ENCODE results near the gene ZNF814.
A peak's percentile ranks its signal among the peaks of the same experiment; 100 is the strongest.
"Not testable (repeated sequence)": the region's sequence is repeated elsewhere in the genome, so short reads cannot be mapped to it uniquely, and the experiment has no call there.

Gene ZNF814

GRCh38 chr19:57867868-57868492 is 20.9 kb downstream of the ZNF814 start:
- no peaks in the 10 kb centered on the region for H3K27me3 ChIP-seq (replicated peaks)
- peaks cover 46% of the 10 kb centered on the region for H3K36me3 ChIP-seq (replicated peaks)
- no peak for DNase-seq
- in situ Hi-C loops (cut with HindIII; ENCODE audit: low pct_ligation_motif_present, low sequenced_read_pairs) = no loop called here
- H3K4me3 ChIP-seq (ENCODE audit: low read depth, low read length) = no peak overlapping the region
- TF ChIP-seq, protein P1, sequence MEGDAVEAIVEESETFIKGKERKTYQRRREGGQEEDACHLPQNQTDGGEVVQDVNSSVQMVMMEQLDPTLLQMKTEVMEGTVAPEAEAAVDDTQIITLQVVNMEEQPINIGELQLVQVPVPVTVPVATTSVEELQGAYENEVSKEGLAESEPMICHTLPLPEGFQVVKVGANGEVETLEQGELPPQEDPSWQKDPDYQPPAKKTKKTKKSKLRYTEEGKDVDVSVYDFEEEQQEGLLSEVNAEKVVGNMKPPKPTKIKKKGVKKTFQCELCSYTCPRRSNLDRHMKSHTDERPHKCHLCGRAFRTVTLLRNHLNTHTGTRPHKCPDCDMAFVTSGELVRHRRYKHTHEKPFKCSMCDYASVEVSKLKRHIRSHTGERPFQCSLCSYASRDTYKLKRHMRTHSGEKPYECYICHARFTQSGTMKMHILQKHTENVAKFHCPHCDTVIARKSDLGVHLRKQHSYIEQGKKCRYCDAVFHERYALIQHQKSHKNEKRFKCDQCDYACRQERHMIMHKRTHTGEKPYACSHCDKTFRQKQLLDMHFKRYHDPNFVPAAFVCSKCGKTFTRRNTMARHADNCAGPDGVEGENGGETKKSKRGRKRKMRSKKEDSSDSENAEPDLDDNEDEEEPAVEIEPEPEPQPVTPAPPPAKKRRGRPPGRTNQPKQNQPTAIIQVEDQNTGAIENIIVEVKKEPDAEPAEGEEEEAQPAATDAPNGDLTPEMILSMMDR (IDR thresholded peaks at IDR 0.05; ENCODE audit: low read depth, low read length, missing control alignments) = no peak
- no peak overlapping the region for H3K27ac ChIP-seq

DNA sequence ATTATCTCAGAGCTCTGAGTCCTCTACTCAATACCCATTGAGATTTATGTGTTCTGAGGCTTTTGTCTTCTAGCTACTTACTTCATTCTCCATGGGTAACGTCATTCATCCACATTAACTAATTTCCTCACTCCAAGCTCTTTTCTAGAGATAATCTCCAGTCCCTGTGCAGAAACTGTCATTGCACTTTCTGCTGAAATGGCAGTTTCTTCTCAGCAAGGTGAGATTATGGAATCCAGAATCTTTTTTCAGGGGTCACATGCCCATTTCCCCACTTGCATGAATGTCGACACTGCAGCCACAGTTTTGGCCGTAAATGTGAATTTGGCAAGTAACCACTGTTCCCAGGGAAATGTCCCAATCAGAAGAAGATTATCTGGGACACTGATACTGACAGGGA is 26.5 kb downstream of the ZNF814 start:
- H3K27me3 ChIP-seq (replicated peaks); in situ Hi-C loops (cut with HindIII; ENCODE audit: low pct_ligation_motif_present, low sequenced_read_pairs); DNase-seq; H3K4me3 ChIP-seq (ENCODE audit: low read depth, low read length); H3K27ac ChIP-seq: not testable (repeated sequence)
- peaks cover 65% of the 10 kb centered on the region for H3K36me3 ChIP-seq (replicated peaks)

DNA sequence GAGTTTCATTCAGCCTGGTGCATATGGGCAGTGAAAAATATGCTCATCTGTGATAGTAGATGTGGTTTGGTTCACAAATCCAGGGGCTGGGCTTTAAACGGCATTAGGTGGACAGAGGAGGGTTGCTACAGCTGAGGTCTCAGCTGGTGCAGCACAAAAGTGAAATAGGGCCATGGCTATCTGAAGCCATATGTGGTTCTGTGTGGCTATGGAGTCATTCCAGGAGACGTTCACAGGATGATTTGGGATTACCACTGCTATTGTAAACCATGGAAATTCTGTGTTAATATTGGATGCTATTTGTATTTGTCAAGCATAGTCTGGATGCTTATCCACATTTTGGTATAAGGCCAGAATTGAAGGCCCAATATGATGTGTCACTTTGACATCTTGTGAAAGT is 34.7 kb downstream of the ZNF814 start:
- peaks cover 30% of the 10 kb centered on the region for H3K36me3 ChIP-seq (replicated peaks)
- H3K27me3 ChIP-seq (replicated peaks); H3K4me3 ChIP-seq (ENCODE audit: low read depth, low read length); DNase-seq; in situ Hi-C loops (cut with HindIII; ENCODE audit: low pct_ligation_motif_present, low sequenced_read_pairs); H3K27ac ChIP-seq: not testable (repeated sequence)

DNA sequence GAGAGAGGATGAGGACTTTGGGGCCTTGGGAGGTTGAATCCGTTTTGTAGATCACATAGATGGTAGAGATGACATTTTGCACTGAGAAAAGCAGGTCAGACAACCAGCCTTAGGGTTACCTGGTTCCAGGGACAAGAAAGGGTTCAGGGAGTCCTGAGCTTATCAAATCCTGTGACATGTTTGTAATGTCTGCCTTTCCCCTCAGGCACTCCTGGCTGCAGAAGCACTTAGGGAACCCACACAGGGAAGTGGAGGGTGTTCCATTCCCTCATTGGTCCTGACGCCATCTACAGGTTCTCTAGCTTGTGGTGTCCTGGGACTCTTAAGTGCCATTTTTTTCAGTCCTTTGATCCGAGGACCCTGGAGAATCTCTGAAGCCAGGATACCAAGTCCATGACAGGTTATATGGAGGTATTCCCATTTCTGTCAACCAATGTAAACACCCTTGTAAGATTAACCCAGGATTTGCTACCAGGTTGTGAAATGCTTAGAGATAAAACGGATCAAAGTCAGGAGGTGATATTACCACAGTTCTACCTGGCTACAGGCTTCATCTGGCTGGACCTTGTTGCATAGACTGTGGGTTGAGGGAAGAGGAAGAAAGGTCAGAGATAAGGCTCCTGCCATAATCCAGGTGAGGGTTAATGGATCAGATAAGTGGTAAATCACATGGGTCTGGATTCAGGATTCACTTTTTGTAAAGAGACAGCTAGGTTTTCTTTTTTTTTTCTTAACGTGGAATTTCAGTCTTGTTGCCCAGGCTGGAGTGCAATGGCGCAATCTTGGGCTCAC is 36.8 kb downstream of the ZNF814 start:
- peaks cover 21% of the 10 kb centered on the region for H3K36me3 ChIP-seq (replicated peaks)
- H3K4me3 ChIP-seq (ENCODE audit: low read depth, low read length); in situ Hi-C loops (cut with HindIII; ENCODE audit: low pct_ligation_motif_present, low sequenced_read_pairs); DNase-seq; H3K27ac ChIP-seq; H3K27me3 ChIP-seq (replicated peaks): not testable (repeated sequence)

DNA sequence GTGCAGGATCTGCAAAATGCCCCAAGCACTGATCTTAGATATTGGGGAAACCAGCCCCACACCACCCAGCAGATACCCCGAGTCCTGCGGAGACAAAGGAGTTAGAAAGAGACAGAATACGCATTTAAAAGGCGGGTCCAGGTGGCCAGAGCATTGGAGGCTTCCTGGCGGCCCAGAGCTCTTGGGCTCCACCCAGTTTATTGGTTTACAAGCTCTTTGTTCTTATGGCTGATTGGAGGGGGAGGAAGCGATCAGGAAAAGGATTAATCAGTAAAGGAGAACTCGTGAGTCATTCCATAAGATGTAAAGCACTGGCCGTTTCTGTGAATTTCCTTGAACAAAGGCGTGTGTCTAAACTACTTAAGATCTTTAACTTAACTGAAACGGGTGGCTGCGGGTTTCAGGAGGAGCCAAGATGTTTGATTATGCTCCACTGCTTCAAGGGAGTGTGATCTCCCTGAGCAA is 38.3 kb downstream of the ZNF814 start:
- peak; percentile 23 for DNase-seq
- in situ Hi-C loops (cut with HindIII; ENCODE audit: low pct_ligation_motif_present, low sequenced_read_pairs) = no loop called here
- H3K36me3 ChIP-seq (replicated peaks) = peaks cover 12% of the 10 kb centered on the region
- H3K4me3 ChIP-seq (ENCODE audit: low read depth, low read length) = peak overlapping the region; percentile 87
- TF ChIP-seq, protein P1 (IDR thresholded peaks at IDR 0.05; ENCODE audit: low read depth, low read length, missing control alignments) = no peak
- no peaks in the 10 kb centered on the region for H3K27me3 ChIP-seq (replicated peaks)
- H3K27ac ChIP-seq = peak overlapping the region; percentile 68

GRCh38 chr19:57849666-57850473 is 39.0 kb downstream of the ZNF814 start, which contains the start of gene ZNF587:
Gene ZNF587, plus strand, starts transcription at chr19:57849859. Its CDS starts 180 bp downstream, at chr19:57850039.
- in situ Hi-C loops (cut with HindIII; ENCODE audit: low pct_ligation_motif_present, low sequenced_read_pairs); H3K27me3 ChIP-seq (replicated peaks): not testable (repeated sequence)
- H3K36me3 ChIP-seq (replicated peaks) = peaks cover 12% of the 10 kb centered on the region
- H3K27ac ChIP-seq = peak within 1 kb of the TSS; percentile 68
- DNase-seq = peak; percentile 78
- H3K4me3 ChIP-seq (ENCODE audit: low read depth, low read length) = peak within 1 kb of the TSS; percentile 87

- H3K27me3 ChIP-seq (replicated peaks); DNase-seq; in situ Hi-C loops (cut with HindIII; ENCODE audit: low pct_ligation_motif_present, low sequenced_read_pairs); H3K4me3 ChIP-seq (ENCODE audit: low read depth, low read length); H3K27ac ChIP-seq: not testable (repeated sequence)
- H3K36me3 ChIP-seq (replicated peaks) = peaks cover 12% of the 10 kb centered on the region
Observed at GRCh38 chr19:57849162-57849665, 39.6 kb downstream of the ZNF814 start.

DNA sequence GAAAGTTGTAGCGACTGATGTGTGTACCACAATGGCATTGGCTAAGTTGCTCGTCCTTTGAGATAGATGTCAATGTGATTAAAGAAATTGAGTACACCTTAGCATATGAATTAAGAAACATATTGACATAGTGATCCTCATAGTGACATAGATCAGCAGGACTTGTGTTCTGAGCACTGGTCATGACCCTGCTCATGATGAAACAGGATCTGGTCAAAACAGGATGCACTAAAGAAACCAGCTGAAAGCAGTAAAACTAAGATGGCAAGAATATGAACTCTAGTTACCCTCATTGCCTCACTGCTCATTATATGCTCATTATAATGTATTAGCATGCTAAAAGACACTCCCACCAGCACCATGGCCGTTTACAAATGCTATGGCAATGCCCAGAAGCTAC is 41.7 kb downstream of the ZNF814 start:
- in situ Hi-C loops (cut with HindIII; ENCODE audit: low pct_ligation_motif_present, low sequenced_read_pairs); H3K36me3 ChIP-seq (replicated peaks); H3K27ac ChIP-seq; H3K27me3 ChIP-seq (replicated peaks); DNase-seq; H3K4me3 ChIP-seq (ENCODE audit: low read depth, low read length): not testable (repeated sequence)

Measured in brain microvascular endothelial cell (primary cell).